DOHH2 (cell line): Measurements from ENCODE around the gene OBSCN.
"Not testable (repeated sequence)": the region's sequence is repeated elsewhere in the genome, so short reads cannot be mapped to it uniquely, and the experiment has no call there.

Source experiments
- EZH2phosphoT487 ChIP-seq: fragments of 200-600 bp; sonication (generic); IDR thresholded peaks from 2 replicates; pipeline ENCODE4 v1.6.1; 2017; ENCODE audit warnings: borderline replicate concordance, mild to moderate bottlenecking, antibody characterized with exemption, low read length, moderate library complexity, mixed read lengths
- TF ChIP-seq, protein P1 (sequence below): fragments of 200-600 bp; sonication (generic); IDR thresholded peaks from one replicate; pipeline ENCODE4 v1.5.1; 2014; ENCODE audit warnings: antibody characterized with exemption, mild to moderate bottlenecking, low read depth, low read length; ENCODE audit not compliant: poor library complexity, severe bottlenecking

DNA sequence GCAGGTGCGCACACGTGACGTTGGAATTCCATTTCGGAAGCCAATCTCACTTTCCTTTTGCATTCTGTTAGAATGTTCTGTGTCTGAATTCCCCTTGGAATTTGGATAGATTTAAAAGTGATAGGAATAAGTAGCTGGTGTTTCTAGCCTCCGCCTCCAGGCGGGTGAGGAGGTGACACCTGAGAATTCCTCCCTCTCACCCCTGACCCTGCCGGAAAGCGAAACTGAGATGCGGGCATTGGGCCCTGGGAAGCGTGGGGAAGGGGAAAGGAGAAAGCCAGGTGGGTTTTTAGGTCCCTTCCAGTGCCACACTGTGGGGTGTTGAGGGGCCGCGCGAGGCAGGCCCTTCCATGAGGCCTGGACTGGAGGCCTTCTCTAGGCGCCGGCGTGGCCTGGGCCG lies 61.6 kb downstream of the OBSCN start:
- TF ChIP-seq, protein P1, sequence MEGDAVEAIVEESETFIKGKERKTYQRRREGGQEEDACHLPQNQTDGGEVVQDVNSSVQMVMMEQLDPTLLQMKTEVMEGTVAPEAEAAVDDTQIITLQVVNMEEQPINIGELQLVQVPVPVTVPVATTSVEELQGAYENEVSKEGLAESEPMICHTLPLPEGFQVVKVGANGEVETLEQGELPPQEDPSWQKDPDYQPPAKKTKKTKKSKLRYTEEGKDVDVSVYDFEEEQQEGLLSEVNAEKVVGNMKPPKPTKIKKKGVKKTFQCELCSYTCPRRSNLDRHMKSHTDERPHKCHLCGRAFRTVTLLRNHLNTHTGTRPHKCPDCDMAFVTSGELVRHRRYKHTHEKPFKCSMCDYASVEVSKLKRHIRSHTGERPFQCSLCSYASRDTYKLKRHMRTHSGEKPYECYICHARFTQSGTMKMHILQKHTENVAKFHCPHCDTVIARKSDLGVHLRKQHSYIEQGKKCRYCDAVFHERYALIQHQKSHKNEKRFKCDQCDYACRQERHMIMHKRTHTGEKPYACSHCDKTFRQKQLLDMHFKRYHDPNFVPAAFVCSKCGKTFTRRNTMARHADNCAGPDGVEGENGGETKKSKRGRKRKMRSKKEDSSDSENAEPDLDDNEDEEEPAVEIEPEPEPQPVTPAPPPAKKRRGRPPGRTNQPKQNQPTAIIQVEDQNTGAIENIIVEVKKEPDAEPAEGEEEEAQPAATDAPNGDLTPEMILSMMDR = not testable (repeated sequence)
- not testable (repeated sequence) for TF ChIP-seq EZH2phosphoT487
